ENCODE data around the gene SNX21.
"Not testable (repeated sequence)": the region's sequence is repeated elsewhere in the genome, so short reads cannot be mapped to it uniquely, and the experiment has no call there.

SNX21 gene

GRCh38 chr20:45851501-45851900, 17.9 kb downstream of the SNX21 start:
- no peak for FAIRE-seq

- no peak for FAIRE-seq
Measured at GRCh38 chr20:45852326-45852725, 18.7 kb downstream of the SNX21 start.

- FAIRE-seq: no peak
Measured at GRCh38 chr20:45853484-45853883, 19.9 kb downstream of the SNX21 start.

- no peak for FAIRE-seq
Measured at GRCh38 chr20:45857114-45857881, 23.7 kb downstream of the SNX21 start, which contains the start of the genes ACOT8 and ZSWIM3. Gene ACOT8 (minus strand): TSS chr20:45857392. CDS start chr20:45857315, 77 bp downstream. Gene ZSWIM3 (plus strand): TSS chr20:45857614. CDS start chr20:45857826, 212 bp downstream.

GRCh38 chr20:45857882-45858216, 24.2 kb downstream of the SNX21 start:
- FAIRE-seq: no peak

- FAIRE-seq: no peak
Measured at GRCh38 chr20:45859916-45860315, 26.3 kb downstream of the SNX21 start.

- FAIRE-seq: no peak
Measured at GRCh38 chr20:45860560-45861220, 27.1 kb downstream of the SNX21 start.

GRCh38 chr20:45861221-45862075, 27.8 kb downstream of the SNX21 start:
- FAIRE-seq: no peak

GRCh38 chr20:45863543-45864470, 30.2 kb downstream of the SNX21 start:
- FAIRE-seq: no peak

- FAIRE-seq: no peak
Measured at GRCh38 chr20:45866454-45866853, 32.9 kb downstream of the SNX21 start.

GRCh38 chr20:45867136-45867818, 33.7 kb downstream of the SNX21 start:
- FAIRE-seq: no peak

- FAIRE-seq: no peak
Measured at GRCh38 chr20:45867819-45868176, 34.2 kb downstream of the SNX21 start.

GRCh38 chr20:45872626-45873025, 39.0 kb downstream of the SNX21 start:
- FAIRE-seq: no peak

- no peak for FAIRE-seq
Measured at GRCh38 chr20:45873409-45874103, 40.0 kb downstream of the SNX21 start.

- FAIRE-seq: not testable (repeated sequence)
Measured at GRCh38 chr20:45874104-45874481, 40.5 kb downstream of the SNX21 start.

- no peak for FAIRE-seq
Measured at GRCh38 chr20:45874576-45874975, 41.0 kb downstream of the SNX21 start.

- no peak for FAIRE-seq
Measured at GRCh38 chr20:45878076-45878761, 44.6 kb downstream of the SNX21 start.

- no peak for FAIRE-seq
Measured at GRCh38 chr20:45880988-45881788, 47.6 kb downstream of the SNX21 start, which contains the start of gene ZSWIM1. Gene ZSWIM1 (plus strand): TSS chr20:45881227. CDS start chr20:45882593, 1,366 bp downstream.

- FAIRE-seq: no peak
Measured at GRCh38 chr20:45882469-45883099, 49.0 kb downstream of the SNX21 start.
